ENCODE measurements around the gene JADE2. TPM values are rescaled to one million over a fixed set of nuclear protein-coding genes. Genes with fewer than 3 reads are reported as not detected.

The JADE2 gene
- total RNA-seq, 1 donor from 2014 or later = 30.3 TPM

DNA sequence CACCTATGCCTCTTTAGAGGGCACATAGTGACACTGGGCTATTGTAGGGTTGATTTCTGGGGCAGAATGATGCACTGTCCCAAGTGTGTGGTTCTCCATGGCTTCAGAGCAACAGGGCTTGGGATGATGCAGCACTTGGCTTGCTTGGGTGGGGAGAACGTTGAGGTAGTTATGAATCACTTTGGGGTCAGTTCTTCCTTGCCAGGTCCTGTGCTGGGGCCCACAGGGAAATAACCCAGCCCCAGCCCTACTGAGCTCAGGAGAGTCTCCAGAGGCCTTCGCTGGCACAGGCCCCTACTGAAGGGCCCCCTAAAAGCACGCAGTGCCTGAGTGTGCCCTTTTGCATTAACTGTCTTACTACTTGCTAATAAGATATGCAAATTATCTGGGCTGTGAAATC is 24.2 kb downstream of the JADE2 start:
- no peaks in the 10 kb centered on the region for H3K79me2 ChIP-seq (ENCODE audit: insufficient read depth, low read length)
- H2AFZ ChIP-seq (ENCODE audit: low read depth, low read length) = no peak overlapping the region
- no peaks in the 10 kb centered on the region for H3K9me3 ChIP-seq (ENCODE audit: insufficient read depth, low read depth, low read length)
- no peaks in the 10 kb centered on the region for H3K36me3 ChIP-seq (ENCODE audit: insufficient read depth, low read length)
- peak overlapping the region; percentile 54 for H3K4me2 ChIP-seq (ENCODE audit: low read length)
- Mint-ChIP-seq H3K9me3 (ENCODE audit: unreplicated experiment) (no peaks in the 10 kb centered on the region), H3K36me3 (ENCODE audit: low read depth, unreplicated experiment) (peaks cover 16% of the 10 kb centered on the region), H3K27me3 (ENCODE audit: low read depth, unreplicated experiment) (no peaks in the 10 kb centered on the region), H3K27ac (ENCODE audit: unreplicated experiment) (no peak overlapping the region), H3K4me3 (ENCODE audit: unreplicated experiment) (no peak overlapping the region), H3K4me1 (ENCODE audit: low read depth, unreplicated experiment) (peaks cover 15% of the 10 kb centered on the region)
- peak overlapping the region; percentile 4 for H3K27ac ChIP-seq (ENCODE audit: low read depth, low read length)
- no peak for FAIRE-seq
- peaks cover 54% of the 10 kb centered on the region for H3K4me1 ChIP-seq (ENCODE audit: insufficient read depth, low read length)
- no peak overlapping the region for H3K4me3 ChIP-seq (ENCODE audit: insufficient read depth, low read depth, low read length)
- peak; percentile 80 for DNase-seq (ENCODE audit: low read depth)
- H3K9ac ChIP-seq (ENCODE audit: low read length) = no peak overlapping the region
- no peak for TF ChIP-seq EZH2 (IDR thresholded peaks at IDR 0.05; ENCODE audit: insufficient read depth, low read length)
- TF ChIP-seq, protein P1, sequence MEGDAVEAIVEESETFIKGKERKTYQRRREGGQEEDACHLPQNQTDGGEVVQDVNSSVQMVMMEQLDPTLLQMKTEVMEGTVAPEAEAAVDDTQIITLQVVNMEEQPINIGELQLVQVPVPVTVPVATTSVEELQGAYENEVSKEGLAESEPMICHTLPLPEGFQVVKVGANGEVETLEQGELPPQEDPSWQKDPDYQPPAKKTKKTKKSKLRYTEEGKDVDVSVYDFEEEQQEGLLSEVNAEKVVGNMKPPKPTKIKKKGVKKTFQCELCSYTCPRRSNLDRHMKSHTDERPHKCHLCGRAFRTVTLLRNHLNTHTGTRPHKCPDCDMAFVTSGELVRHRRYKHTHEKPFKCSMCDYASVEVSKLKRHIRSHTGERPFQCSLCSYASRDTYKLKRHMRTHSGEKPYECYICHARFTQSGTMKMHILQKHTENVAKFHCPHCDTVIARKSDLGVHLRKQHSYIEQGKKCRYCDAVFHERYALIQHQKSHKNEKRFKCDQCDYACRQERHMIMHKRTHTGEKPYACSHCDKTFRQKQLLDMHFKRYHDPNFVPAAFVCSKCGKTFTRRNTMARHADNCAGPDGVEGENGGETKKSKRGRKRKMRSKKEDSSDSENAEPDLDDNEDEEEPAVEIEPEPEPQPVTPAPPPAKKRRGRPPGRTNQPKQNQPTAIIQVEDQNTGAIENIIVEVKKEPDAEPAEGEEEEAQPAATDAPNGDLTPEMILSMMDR (IDR thresholded peaks at IDR 0.05; ENCODE audit: insufficient read depth, low read depth, low read length) = no peak
- H3K27me3 ChIP-seq (ENCODE audit: insufficient read depth, low read length) = no peaks in the 10 kb centered on the region
- H4K20me1 ChIP-seq (ENCODE audit: insufficient read depth, low read length) = no peaks in the 10 kb centered on the region

DNA sequence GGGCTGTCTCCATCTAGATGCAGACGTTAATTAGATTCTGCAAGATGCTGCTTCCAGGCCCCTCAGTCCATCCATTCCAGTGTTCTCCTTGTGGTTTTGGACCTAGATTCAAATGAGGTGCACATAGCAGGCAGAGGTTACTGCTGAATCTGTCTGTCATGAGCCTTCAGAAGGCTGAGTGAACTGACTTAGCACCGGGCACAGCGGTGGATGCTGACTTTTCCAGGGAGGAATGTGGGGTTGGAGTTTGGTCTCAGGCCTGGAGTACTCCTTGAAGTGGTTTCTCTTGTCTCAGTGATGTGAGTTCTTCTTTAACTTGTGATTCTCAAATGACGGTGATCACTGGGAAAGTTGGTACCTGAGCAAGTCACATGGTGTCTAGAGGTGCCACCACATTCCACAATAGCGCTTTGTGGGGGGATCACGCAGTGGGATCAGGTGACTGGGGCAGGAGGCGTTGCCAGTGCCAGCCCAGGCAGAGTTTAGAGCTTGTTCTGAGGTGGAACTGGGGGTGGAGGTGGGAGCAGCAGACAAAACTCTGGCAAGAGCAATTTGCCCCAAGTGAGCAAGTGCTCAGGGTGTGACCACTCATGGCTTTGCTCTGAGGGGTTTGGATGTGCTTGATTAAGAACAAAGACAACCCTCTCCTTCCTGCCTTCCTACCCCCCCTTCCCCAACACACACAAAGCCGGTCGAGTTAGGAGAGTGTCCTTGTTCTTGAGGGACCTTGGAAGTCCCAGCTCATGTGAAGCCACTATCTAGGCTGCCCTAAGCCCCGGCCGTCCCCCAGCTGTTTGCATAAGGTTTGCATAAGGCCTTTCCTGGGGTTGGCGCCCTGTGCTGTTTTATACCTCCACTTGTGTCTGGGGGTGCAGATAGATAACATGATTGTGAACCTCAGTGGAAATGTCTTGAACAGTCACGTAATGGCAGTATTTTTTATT is 25.1 kb downstream of the JADE2 start:
- peaks cover 16% of the 10 kb centered on the region for H3K36me3 Mint-ChIP-seq (ENCODE audit: low read depth, unreplicated experiment)
- H3K4me1 ChIP-seq (ENCODE audit: insufficient read depth, low read length) = peaks cover 56% of the 10 kb centered on the region

More for the DNA sequence above, 25.1 kb downstream of the JADE2 start:
- H3K4me2 ChIP-seq (ENCODE audit: low read length) = peak overlapping the region; percentile 54
- no peaks in the 10 kb centered on the region for H3K9me3 ChIP-seq (ENCODE audit: insufficient read depth, low read depth, low read length)
- TF ChIP-seq EZH2 (IDR thresholded peaks at IDR 0.05; ENCODE audit: insufficient read depth, low read length) = no peak
- TF ChIP-seq, protein P1 (IDR thresholded peaks at IDR 0.05; ENCODE audit: insufficient read depth, low read depth, low read length) = no peak
- no peak overlapping the region for H3K4me3 ChIP-seq (ENCODE audit: insufficient read depth, low read depth, low read length)
- peaks cover 15% of the 10 kb centered on the region for H3K4me1 Mint-ChIP-seq (ENCODE audit: low read depth, unreplicated experiment)
- no peaks in the 10 kb centered on the region for H4K20me1 ChIP-seq (ENCODE audit: insufficient read depth, low read length)
- H3K27me3 ChIP-seq (ENCODE audit: insufficient read depth, low read length) = no peaks in the 10 kb centered on the region
- H3K27ac ChIP-seq (ENCODE audit: low read depth, low read length) = peak overlapping the region; percentile 4
- H3K79me2 ChIP-seq (ENCODE audit: insufficient read depth, low read length) = no peaks in the 10 kb centered on the region
- peak overlapping the region; percentile 66 for H3K27ac Mint-ChIP-seq (ENCODE audit: unreplicated experiment)
- H3K9ac ChIP-seq (ENCODE audit: low read length) = no peak overlapping the region
- FAIRE-seq (no peak), DNase-seq (ENCODE audit: low read depth) (peak; percentile 78)
- H3K27me3 Mint-ChIP-seq (ENCODE audit: low read depth, unreplicated experiment) = no peaks in the 10 kb centered on the region
- H2AFZ ChIP-seq (ENCODE audit: low read depth, low read length) = no peak overlapping the region
- peak overlapping the region; percentile 54 for H3K4me3 Mint-ChIP-seq (ENCODE audit: unreplicated experiment)
- H3K36me3 ChIP-seq (ENCODE audit: insufficient read depth, low read length) = no peaks in the 10 kb centered on the region
- no peaks in the 10 kb centered on the region for H3K9me3 Mint-ChIP-seq (ENCODE audit: unreplicated experiment)
